B cell (primary cell): Measurements from ENCODE around the gene DUSP5. TPM values are rescaled to one million over a fixed set of nuclear protein-coding genes. Genes with fewer than 3 reads are reported as not detected.

Experiments used
- ATAC-seq: fragments of 200-7000 bp; cut with Tn5 transposase; one replicate; pipeline ENCODE4 v1.10.0; 2021; ENCODE audit warnings: low read depth, mild to moderate bottlenecking, moderate number of reproducible peaks, moderate library complexity
- CTCF ChIA-PET: fragments of 350-600 bp; sonication (Branson Sonifier 250); formaldehyde crosslinking; loops from one replicate; lab custom pipeline; 2021; ENCODE audit warnings: antibody characterized with exemption, inconsistent platforms; lab: Charles Lee
- POLR2A ChIA-PET: fragments of 350-600 bp; sonication (Branson Sonifier 250); formaldehyde crosslinking; loops from one replicate; lab custom pipeline; 2021; ENCODE audit warnings: antibody characterized with exemption; lab: Charles Lee
- DNase-seq: peaks from one replicate; pipeline ENCODE4 v3.0.0; 2013
- H2AFZ ChIP-seq: 2 replicates; pipeline ENCODE4 v1.6.1; 2012; ENCODE audit warnings: mild to moderate bottlenecking, low read depth, low read length; ENCODE audit not compliant: insufficient read depth, poor library complexity, severe bottlenecking
- H3K27ac ChIP-seq, 2 donors: 1 replicate in 1 of 2; 2 replicates in 1 of 2; pipeline ENCODE4 v1.5.1; 2012 to 2013; ENCODE audit warnings: low read length in 2 of 2, mild to moderate bottlenecking in 2 of 2, moderate library complexity in 1 of 2
- H3K27me3 ChIP-seq, 4 experiments: fragments of 200-600 bp in 1 of 4; sonication (generic) in 1 of 4; replicated peaks in 1 of 4; 1 replicate in 2 of 4; 2 replicates in 2 of 4; pipeline versions ENCODE4 v1.6.1 to v1.7.0; 2013 to 2016; ENCODE audit warnings: low read length in 3 of 4, mild to moderate bottlenecking in 2 of 4, mixed read lengths in 1 of 4, moderate library complexity in 1 of 4; ENCODE audit not compliant: insufficient read depth in 4 of 4, control insufficient read depth in 3 of 4; ENCODE audit errors: control extremely low read depth in 1 of 4
- H3K36me3 ChIP-seq, 2 experiments: replicated peaks in 1 of 2; 1 replicate in 1 of 2; 2 replicates in 1 of 2; pipeline versions ENCODE4 v1.6.1 to v1.7.1; 2013; ENCODE audit warnings: low read length in 1 of 2; ENCODE audit not compliant: insufficient read depth in 2 of 2, control insufficient read depth in 1 of 2; ENCODE audit errors: control extremely low read depth in 1 of 2, extremely low read depth in 1 of 2
- H3K4me1 ChIP-seq, 2 donors: fragments of 200-600 bp in 1 of 2; sonication (generic) in 1 of 2; 1 replicate in 1 of 2; 2 replicates in 1 of 2; pipeline versions ENCODE4 v1.5.1 to v1.6.1; 2013 to 2017; ENCODE audit warnings: low read length in 2 of 2; ENCODE audit not compliant: control insufficient read depth in 2 of 2, insufficient read depth in 2 of 2
- H3K4me2 ChIP-seq: replicated peaks from 2 replicates; pipeline ENCODE3; 2012; ENCODE audit warnings: mild to moderate bottlenecking, low read depth, low read length; ENCODE audit not compliant: poor library complexity, severe bottlenecking
- H3K4me3 ChIP-seq, 5 experiments: fragments of 200-600 bp in 1 of 5; sonication (generic) in 1 of 5; 1 replicate in 3 of 5; 2 replicates in 2 of 5; pipeline versions ENCODE4 v1.5.1 to v1.7.0; 2011 to 2016; ENCODE audit warnings: low read length in 4 of 5, mild to moderate bottlenecking in 4 of 5, low read depth in 2 of 5, control low read depth in 1 of 5, moderate library complexity in 1 of 5; ENCODE audit not compliant: insufficient read depth in 1 of 5; ENCODE audit errors: control extremely low read depth in 1 of 5, extremely low read depth in 1 of 5
- H3K79me2 ChIP-seq: fragments of 200-600 bp; sonication (generic); one replicate; pipeline ENCODE4 v1.6.0; 2016; ENCODE audit warnings: low read length; ENCODE audit not compliant: control insufficient read depth, insufficient read depth
- H3K9ac ChIP-seq: fragments of 200-600 bp; sonication (generic); 2 replicates; pipeline ENCODE4 v1.6.1; 2017; ENCODE audit warnings: mild to moderate bottlenecking, low read length, moderate library complexity
- H3K9me3 ChIP-seq, 3 donors: one replicate each; pipeline versions ENCODE4 v1.6.1 to v1.7.1; 2013; ENCODE audit warnings: low read length in 2 of 3; ENCODE audit not compliant: control insufficient read depth in 2 of 3, insufficient read depth in 1 of 3; ENCODE audit errors: control extremely low read depth in 1 of 3
- H4K20me1 ChIP-seq: 2 replicates; pipeline ENCODE4 v1.6.0; 2012; ENCODE audit warnings: mild to moderate bottlenecking, low read length; ENCODE audit not compliant: insufficient read depth, control insufficient read depth, poor library complexity, severe bottlenecking
- H3K27ac Mint-ChIP-seq: one replicate; pipeline ENCODE4 v1.8.0; 2021; ENCODE audit warnings: mixed read lengths
- H3K27me3 Mint-ChIP-seq: one replicate; pipeline ENCODE4 v1.8.0; 2021; ENCODE audit warnings: mixed read lengths
- H3K4me1 Mint-ChIP-seq: one replicate; pipeline ENCODE4 v1.8.0; 2021; ENCODE audit warnings: mixed read lengths
- H3K4me3 Mint-ChIP-seq: one replicate; pipeline ENCODE4 v1.8.0; 2021; ENCODE audit warnings: mixed read lengths
- H3K9me3 Mint-ChIP-seq: one replicate; pipeline ENCODE4 v1.8.0; 2022; ENCODE audit warnings: mixed read lengths; ENCODE audit not compliant: insufficient read depth
- EZH2 ChIP-seq: IDR thresholded peaks from 2 replicates; pipeline ENCODE4 v1.6.1; 2012; ENCODE audit warnings: borderline replicate concordance, low read depth, mild to moderate bottlenecking, moderate library complexity, low read length; ENCODE audit not compliant: insufficient read depth, poor library complexity, severe bottlenecking
- WGBS: methylation state at CpG from one replicate; pipeline ENCODE4 v1.1.5; 2013; ENCODE audit warnings: missing lambda C conversion rate; ENCODE audit not compliant: insufficient coverage; 5-methylcytosine and 5-hydroxymethylcytosine counted together
- intact Hi-C: fragments of 100-400 bp; cut with micrococcal nuclease; formaldehyde crosslinking; loops from one replicate; pipeline ENCODE4 v1.10.0; 2022
- polyA plus RNA-seq: library from polyadenylated mRNA; depleted of rRNA; stranded (reverse); fragments of >200 nt; gene quantifications from 2 replicates; pipeline ENCODE4 v1.2.3, GENCODE V29; 2012
- total RNA-seq, 2 donors: library from RNA; stranded (reverse); fragments of 120-200 nt in 1 of 2; gene quantifications; 1 replicate in 1 of 2; 2 replicates in 1 of 2; pipeline versions ENCODE4 v1.2.3 to v1.2.4, GENCODE V29; 2013 to 2022
- TF ChIP-seq, protein P1 (sequence below): fragments of 200-600 bp; IDR thresholded peaks from one replicate; pipeline ENCODE4 v1.8.0; 2022; ENCODE audit warnings: antibody characterized with exemption, mild to moderate bottlenecking

Gene DUSP5
- total and polyA plus RNA-seq, 2 donors (not counting 1 experiment from before 2014, with no cell fraction given): 10.0 to 71.0 TPM

DNA sequence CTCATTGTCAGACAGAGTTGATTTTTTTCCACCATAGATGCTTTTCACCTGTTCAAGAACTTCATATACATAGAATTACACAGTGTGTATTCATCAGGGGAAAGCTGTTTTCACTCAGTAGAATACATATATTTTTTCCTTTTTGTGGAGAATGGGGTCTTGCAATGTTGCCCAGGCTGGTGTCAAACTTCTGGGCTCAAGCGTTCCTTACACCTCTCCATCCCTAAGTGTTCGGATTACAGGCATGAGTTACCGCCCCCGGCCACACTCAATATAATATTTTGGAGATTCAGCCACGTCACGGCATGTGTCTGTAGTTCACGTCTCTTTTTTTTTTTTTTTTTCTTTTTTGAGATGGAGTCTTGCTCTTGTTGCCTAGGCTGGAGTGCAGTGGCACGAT, 62.3 kb downstream of the DUSP5 start:
- Histone ChIP-seq H3K9me3 (no peaks in the 10 kb centered on the region), H3K4me3 (no peak overlapping the region), H2AFZ (no peak overlapping the region), H3K27me3 (peaks cover 0 to 10% (median 6%) of the 10 kb centered on the region in 4 experiments), H3K79me2 (no peaks in the 10 kb centered on the region), H4K20me1 (no peaks in the 10 kb centered on the region), H3K4me2 (no peak overlapping the region), H3K9ac (no peak overlapping the region), H3K27ac (no peak overlapping the region), H3K4me1 (peaks cover 0 to 4% of the 10 kb centered on the region in 2 donors), H3K36me3 (no peaks in the 10 kb centered on the region)
- intact Hi-C loops: loop anchor here (10.0 kb wide), 1 partner anchor 635 kb away; the partner anchor contains the start of gene XPNPEP1
- TF ChIP-seq, protein P1, sequence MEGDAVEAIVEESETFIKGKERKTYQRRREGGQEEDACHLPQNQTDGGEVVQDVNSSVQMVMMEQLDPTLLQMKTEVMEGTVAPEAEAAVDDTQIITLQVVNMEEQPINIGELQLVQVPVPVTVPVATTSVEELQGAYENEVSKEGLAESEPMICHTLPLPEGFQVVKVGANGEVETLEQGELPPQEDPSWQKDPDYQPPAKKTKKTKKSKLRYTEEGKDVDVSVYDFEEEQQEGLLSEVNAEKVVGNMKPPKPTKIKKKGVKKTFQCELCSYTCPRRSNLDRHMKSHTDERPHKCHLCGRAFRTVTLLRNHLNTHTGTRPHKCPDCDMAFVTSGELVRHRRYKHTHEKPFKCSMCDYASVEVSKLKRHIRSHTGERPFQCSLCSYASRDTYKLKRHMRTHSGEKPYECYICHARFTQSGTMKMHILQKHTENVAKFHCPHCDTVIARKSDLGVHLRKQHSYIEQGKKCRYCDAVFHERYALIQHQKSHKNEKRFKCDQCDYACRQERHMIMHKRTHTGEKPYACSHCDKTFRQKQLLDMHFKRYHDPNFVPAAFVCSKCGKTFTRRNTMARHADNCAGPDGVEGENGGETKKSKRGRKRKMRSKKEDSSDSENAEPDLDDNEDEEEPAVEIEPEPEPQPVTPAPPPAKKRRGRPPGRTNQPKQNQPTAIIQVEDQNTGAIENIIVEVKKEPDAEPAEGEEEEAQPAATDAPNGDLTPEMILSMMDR: no peak
- TF ChIP-seq EZH2: no peak
- Mint-ChIP-seq H3K27me3 (peaks cover 13% of the 10 kb centered on the region), H3K4me3 (no peak overlapping the region), H3K4me1 (peaks cover 3% of the 10 kb centered on the region), H3K27ac (no peak overlapping the region), H3K9me3 (no peaks in the 10 kb centered on the region)
- ATAC-seq (no peak), DNase-seq (no peak)
- no CpG with 5 or more reads among the region's 8 CpGs for WGBS
- ChIA-PET POLR2A (no interaction called here), CTCF (interaction anchor here (0.7 to 4.0 kb wide), 7 partner anchors 12 to 422 kb away, joined by 3 to 26 read pairs (median 4); no protein-coding TSS in a partner anchor)

Other genes starting within 250 kb of the DUSP5 start
- 34.4 and 36.0 TPM in 2 replicates for gene SMNDC1, start 193.0 kb upstream of the DUSP5 start, total RNA-seq
- gene SMNDC1, start 193.0 kb upstream of the DUSP5 start, polyA plus RNA-seq: 12.1 and 26.6 TPM in 2 replicates
- gene SMC3, start 69.8 kb downstream of the DUSP5 start, total RNA-seq: 44.6 and 45.8 TPM in 2 replicates
- 6.1 and 12.1 TPM in 2 replicates for gene SMC3, start 69.8 kb downstream of the DUSP5 start, polyA plus RNA-seq
- gene RBM20, start 146.4 kb downstream of the DUSP5 start, total RNA-seq: not detected in 2 replicates
- not detected in 2 replicates for gene RBM20, start 146.4 kb downstream of the DUSP5 start, polyA plus RNA-seq